GM10266 (cell line): ENCODE results near the gene AMDHD2.

Experiments used
- DNase-seq: peaks from one replicate; pipeline ENCODE4 v3.0.0; 2012; ENCODE audit errors: extremely low spot score
- CTCF ChIP-seq: IDR thresholded peaks from 2 replicates; pipeline ENCODE4 v1.5.1; 2012; ENCODE audit warnings: mild to moderate bottlenecking, low read depth; ENCODE audit not compliant: control insufficient read depth, insufficient read depth; ENCODE audit errors: missing control alignments

The AMDHD2 gene

GRCh38 chr16:2483939-2484897 is 36.0 kb upstream of the AMDHD2 start:
- TF ChIP-seq CTCF: no peak

GRCh38 chr16:2484898-2485508 is 35.2 kb upstream of the AMDHD2 start:
- DNase-seq: no peak
- TF ChIP-seq CTCF: no peak

More at GRCh38 chr16:2483939-2484897, 36.0 kb upstream of the AMDHD2 start:
- DNase-seq: no peak

GRCh38 chr16:2485811-2486507 is 34.2 kb upstream of the AMDHD2 start:
- no peak for TF ChIP-seq CTCF
- DNase-seq: no peak

- TF ChIP-seq CTCF: peak; percentile 78
- DNase-seq: peak; percentile 86
Measured at GRCh38 chr16:2486645-2487516, 33.3 kb upstream of the AMDHD2 start.

- TF ChIP-seq CTCF: no peak
- DNase-seq: no peak
Measured at GRCh38 chr16:2487517-2487842, 32.7 kb upstream of the AMDHD2 start.

GRCh38 chr16:2487903-2488531 is 32.2 kb upstream of the AMDHD2 start:
- DNase-seq: no peak
- TF ChIP-seq CTCF: no peak
